HUES64 (cell line): ENCODE results near the gene CBX5. TPM values are rescaled to one million over a fixed set of nuclear protein-coding genes. Genes with fewer than 3 reads are reported as not detected.
"Not testable (repeated sequence)": the region's sequence is repeated elsewhere in the genome, so short reads cannot be mapped to it uniquely, and the experiment has no call there.

Experiments
- H3K27ac ChIP-seq: 2 replicates; pipeline ENCODE4 v1.7.0; 2013; ENCODE audit warnings: low read depth, low read length, inconsistent platforms
- H3K27me3 ChIP-seq: 2 replicates; pipeline ENCODE4 v1.6.1; 2013; ENCODE audit warnings: mild to moderate bottlenecking, low read length; ENCODE audit not compliant: insufficient read depth
- H3K36me3 ChIP-seq: 2 replicates; pipeline ENCODE4 v1.6.1; 2013; ENCODE audit warnings: mild to moderate bottlenecking, low read length; ENCODE audit not compliant: insufficient read depth
- H3K4me1 ChIP-seq: 2 replicates; pipeline ENCODE4 v1.6.1; 2013; ENCODE audit warnings: mild to moderate bottlenecking, low read length, moderate library complexity; ENCODE audit not compliant: insufficient read depth
- H3K4me3 ChIP-seq: 2 replicates; pipeline ENCODE4 v1.5.1; 2013; ENCODE audit warnings: mild to moderate bottlenecking, low read length, moderate library complexity
- H3K9ac ChIP-seq: 2 replicates; pipeline ENCODE4 v1.6.1; 2013; ENCODE audit warnings: mild to moderate bottlenecking, low read depth, low read length
- H3K9me3 ChIP-seq: 2 replicates; pipeline ENCODE4 v1.6.1; 2013; ENCODE audit warnings: low read depth, low read length; ENCODE audit not compliant: insufficient read depth
- WGBS: fragments of 150-250, 120-280 bp; methylation state at CpG from one replicate; pipeline ENCODE4 v1.1.7; 2013; ENCODE audit warnings: missing lambda C conversion rate; 5-methylcytosine and 5-hydroxymethylcytosine counted together
- polyA plus RNA-seq, 2 experiments: library from polyadenylated mRNA; stranded (reverse); fragments of 50-300 nt; gene quantifications; one replicate each; pipeline ENCODE4 v1.2.3, GENCODE V29; 2013

Gene CBX5
- 84.3 TPM for polyA plus RNA-seq (2013, experiment 1 of 2)
- 96.8 TPM for polyA plus RNA-seq (2013, experiment 2 of 2)

DNA sequence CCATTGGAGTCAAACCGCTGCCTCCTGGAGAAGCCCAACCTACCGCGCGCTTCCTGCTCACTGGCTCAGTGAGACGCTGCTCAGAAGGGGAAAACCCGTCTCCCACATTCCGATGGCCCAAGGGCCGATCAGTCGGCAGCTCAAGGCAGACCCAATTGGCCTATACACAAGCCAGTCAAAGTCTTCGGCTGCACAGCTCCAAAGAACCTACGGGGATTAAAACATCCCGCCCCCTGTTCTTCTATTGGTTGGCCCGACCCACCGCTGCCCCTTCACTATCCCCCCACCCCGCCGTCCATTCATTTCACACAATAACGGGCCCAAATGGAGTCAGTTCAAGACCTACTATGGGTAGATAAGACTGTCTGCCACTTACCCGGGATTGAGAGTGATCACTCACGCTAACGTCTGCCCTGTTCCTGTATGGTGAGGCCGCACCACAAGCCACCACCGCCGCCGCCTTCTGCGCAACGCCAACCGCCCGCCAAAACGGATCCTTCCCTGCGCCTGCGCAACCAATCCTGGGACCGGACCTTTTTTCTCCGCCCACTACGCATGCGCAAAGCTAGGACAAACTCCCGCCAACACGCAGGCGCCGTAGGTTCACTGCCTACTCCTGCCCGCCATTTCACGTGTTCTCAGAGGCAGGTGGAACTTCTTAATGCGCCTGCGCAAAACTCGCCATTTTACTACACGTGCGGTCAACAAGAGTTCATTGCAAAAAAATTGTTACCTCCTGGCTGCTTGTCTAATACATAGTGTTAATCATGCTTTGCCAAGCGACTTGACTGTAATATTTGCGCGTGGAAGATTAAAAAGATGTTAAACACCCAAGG, at the start of gene CBX5:
TSS of gene CBX5 (minus strand) at position 491 of the 836 bp plus-strand sequence. CDS start 22,472 bp downstream, outside the sequence.
- Histone ChIP-seq H3K27ac (peak within 1 kb of the TSS; percentile 99), H3K36me3 (peaks cover 58% of the 10 kb centered on the region), H3K4me1 (peaks cover 22% of the 10 kb centered on the region; the same call in 1 of the 2 replicates), H3K27me3 (no peaks in the 10 kb centered on the region), H3K4me3 (peak within 1 kb of the TSS; percentile 93), H3K9me3 (no peaks in the 10 kb centered on the region), H3K9ac (peak within 1 kb of the TSS; percentile 100)
- WGBS, result under 1% methylated on average over 49 of the region's 49 CpGs

DNA sequence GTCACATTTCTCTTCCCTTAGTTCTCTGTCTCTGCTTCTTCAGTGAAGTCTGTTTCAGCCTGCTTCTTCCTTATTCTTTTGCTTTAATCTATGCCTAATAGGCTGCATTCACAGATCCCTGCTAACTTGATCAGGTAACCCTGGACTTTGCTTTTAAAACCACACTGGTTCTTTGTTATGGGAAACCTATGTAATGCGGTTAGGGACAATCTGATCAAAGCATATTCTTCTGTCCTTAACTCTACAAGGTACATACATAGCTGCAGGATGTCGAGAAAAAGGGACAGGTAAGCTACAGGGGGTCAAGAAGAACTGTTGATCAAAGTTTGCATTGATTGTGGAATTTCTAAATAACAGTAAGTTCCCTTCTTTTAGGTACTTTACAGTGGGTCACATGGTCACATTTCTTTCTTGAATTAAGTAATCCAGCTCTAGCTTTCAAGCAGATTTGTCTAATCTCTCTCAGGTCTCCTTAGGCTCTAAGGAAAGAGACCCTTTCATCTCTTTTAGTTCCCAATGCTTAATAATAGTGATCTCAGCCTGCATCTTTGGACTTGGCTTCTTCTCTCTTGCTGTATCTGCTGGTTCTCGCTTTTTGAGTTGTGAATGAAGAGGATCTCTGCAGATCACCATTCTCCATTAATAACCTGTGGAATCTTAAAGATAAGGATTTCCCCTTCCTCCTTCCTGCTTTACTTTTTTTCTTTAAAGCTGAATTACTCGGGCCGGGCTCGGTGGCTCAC, 48.8 kb upstream of the CBX5 start:
- Histone ChIP-seq H3K27me3 (no peaks in the 10 kb centered on the region), H3K4me3 (no peak overlapping the region), H3K9me3 (no peaks in the 10 kb centered on the region), H3K27ac (peak overlapping the region; percentile 9; the same call in 1 of the 2 replicates), H3K36me3 (0 out of 2 replicates have a peak, but pooled peaks cover 2% of the 10 kb centered on the region), H3K4me1 (peaks cover 19% of the 10 kb centered on the region), H3K9ac (no peak overlapping the region)
- WGBS, result 56% methylated on average over 5 of the region's 6 CpGs

DNA sequence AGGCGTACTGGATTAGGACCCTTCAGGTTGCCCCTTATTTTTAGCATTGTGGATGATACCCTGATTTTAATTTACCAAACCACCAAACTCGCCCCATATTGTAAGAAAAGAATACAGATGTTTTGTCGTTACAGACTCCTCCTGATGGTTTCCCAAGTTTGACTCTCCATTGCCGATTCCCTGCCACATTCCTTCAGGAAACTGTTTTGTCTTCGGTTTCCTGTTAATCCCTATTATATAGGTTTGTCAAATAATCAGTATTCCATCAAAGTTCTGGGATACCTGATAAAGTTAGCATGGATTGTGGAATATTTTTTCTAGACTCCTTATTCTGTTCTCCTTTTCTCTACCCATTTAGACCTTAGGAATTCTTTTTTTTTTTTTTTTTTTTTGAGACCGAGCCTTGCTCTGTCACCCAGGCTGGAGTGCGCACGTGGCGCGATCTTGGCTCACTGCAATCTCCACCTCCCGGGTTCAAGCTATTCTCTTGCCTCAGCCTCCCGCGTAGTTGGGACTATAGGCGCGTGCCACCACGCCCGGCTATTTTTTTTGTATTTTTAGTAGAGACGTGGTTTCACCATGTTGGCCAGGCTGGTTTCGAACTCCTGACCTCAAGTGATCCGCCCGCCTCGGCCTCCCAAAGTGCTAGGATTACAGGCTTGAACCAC, 45.7 kb upstream of the CBX5 start:
- Histone ChIP-seq H3K4me1 (peaks cover 19% of the 10 kb centered on the region), H3K4me3 (peak overlapping the region; percentile 96), H3K9ac (peak overlapping the region; percentile 96), H3K27ac (peak overlapping the region; percentile 81)
- not testable (repeated sequence) for H3K9me3 ChIP-seq, H3K27me3 ChIP-seq, H3K36me3 ChIP-seq
- 73% methylated on average over 21 of the region's 22 CpGs for WGBS

DNA sequence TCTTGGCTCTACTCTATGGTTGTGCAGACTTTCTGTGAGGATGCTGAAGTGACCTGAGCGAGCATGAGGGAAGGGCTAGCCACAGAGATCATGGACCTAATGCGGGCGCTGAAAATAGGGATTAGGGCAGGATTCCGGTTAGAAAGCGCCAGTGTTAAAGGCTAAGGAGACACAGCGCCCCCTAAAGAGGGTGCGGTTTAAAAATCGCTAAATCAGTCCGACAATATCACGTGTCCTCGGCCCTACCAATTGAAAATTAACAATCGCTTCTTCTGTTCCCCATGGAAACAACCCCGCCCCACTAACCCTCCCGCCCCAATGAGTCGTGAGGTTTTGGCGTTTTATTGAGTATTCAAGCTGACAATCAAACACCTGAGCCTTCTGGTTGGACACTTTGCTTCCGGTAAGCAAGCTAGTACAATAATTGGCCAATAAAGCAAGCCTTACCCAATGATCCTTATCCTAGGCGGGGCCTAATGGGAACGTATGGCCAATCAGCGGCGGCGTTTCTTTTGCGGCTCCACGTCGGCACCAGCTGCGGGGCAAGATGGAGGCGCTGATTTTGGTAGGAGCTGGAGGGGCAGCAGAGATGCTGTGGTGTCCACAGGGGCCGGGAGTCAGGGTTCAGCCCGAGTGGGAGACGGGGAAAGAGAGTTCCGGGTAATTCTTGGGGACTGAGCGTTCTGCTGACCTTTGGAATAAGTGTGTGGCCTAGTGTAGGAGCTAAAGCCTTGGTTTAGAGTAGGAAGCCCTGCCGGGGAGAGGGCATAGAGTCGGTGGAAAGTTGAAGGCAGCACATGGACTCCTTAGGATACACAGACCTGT, 44.9 kb upstream of the CBX5 start, which contains the start of gene COPZ1:
TSS of gene COPZ1 (plus strand) at position 515 of the 825 bp plus-strand sequence. CDS start at position 548, 33 bp downstream.
- WGBS, result 1% methylated on average over 34 of the region's 34 CpGs
- peaks cover 14% of the 10 kb centered on the region for H3K4me1 ChIP-seq
- no peaks in the 10 kb centered on the region for H3K9me3 ChIP-seq
- no peaks in the 10 kb centered on the region for H3K36me3 ChIP-seq
- H3K4me3 ChIP-seq, result peak within 1 kb of the TSS; percentile 96
- peak within 1 kb of the TSS; percentile 96 for H3K9ac ChIP-seq
- no peaks in the 10 kb centered on the region for H3K27me3 ChIP-seq
- peak within 1 kb of the TSS; percentile 81 for H3K27ac ChIP-seq

DNA sequence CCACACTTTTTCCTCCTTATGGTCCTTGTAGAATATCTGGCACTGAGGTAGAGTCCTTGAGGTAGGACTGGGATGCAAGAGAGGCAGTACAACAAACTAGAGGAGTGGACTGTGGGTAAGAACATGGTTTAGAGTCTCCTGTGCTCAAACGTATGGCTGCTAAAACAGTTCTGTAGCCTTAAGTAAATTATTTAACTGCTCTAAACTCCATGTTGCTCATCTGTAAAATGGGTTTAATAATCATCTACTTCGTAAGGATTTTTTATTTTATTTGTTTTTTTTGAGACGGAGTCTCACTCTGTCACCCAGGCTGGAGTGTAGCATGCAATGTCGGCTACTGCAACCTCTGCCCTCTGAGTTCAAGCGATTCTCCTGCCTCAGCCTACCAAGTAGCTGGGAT, 41.4 kb upstream of the CBX5 start:
- Histone ChIP-seq H3K36me3 (no peaks in the 10 kb centered on the region), H3K9me3 (no peaks in the 10 kb centered on the region), H3K4me3 (no peak overlapping the region), H3K27ac (no peak overlapping the region), H3K9ac (no peak overlapping the region), H3K4me1 (0 out of 2 replicates have a peak, but pooled peaks cover 3% of the 10 kb centered on the region), H3K27me3 (no peaks in the 10 kb centered on the region)
- 93% methylated on average over 5 of the region's 5 CpGs for WGBS

DNA sequence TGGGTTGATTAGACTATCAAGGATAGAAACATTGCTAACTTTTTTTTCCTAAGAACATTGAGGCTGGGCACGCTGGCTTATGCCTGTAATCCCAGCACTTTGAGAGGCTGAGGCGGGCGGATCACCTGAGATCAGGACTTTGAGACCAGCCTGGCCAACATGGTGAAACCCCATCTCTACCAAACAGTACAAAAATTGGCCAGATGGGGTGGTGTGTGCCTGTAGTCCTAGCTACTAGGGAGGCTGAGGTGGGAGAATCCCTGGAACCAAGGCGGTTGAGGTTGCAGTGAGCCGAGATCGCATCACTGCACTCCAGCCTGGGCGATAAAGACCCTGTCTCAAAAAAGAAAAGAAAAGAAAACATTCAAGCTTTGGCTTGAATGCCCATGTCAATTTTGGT, 32.4 kb upstream of the CBX5 start:
- 96% methylated on average over 7 of the region's 7 CpGs for WGBS
- not testable (repeated sequence) for H3K4me3 ChIP-seq, H3K9ac ChIP-seq, H3K9me3 ChIP-seq, H3K36me3 ChIP-seq, H3K4me1 ChIP-seq, H3K27me3 ChIP-seq, H3K27ac ChIP-seq

DNA sequence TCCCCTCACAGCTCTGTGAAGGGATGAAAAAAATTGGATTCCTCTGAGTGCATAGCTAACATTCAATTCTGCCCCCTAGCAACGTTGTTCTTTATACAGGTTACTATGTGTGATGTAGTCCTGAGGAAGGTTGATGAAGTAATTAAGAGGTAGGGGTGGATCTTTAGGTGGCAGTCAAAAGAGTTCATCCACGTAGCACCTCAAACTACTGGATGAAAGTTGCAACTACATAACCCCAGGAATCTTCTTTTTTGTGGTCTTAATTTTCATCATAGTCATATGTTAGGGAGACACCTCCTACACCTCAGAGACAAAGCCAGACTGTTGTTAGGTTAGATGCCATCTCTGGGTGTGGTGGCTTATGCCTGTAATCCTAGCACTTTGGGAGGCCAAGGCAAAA, 31.1 kb upstream of the CBX5 start:
- Histone ChIP-seq H3K9ac (no peak overlapping the region), H3K4me3 (no peak overlapping the region)
- 94% methylated on average over 2 of the region's 2 CpGs for WGBS

DNA sequence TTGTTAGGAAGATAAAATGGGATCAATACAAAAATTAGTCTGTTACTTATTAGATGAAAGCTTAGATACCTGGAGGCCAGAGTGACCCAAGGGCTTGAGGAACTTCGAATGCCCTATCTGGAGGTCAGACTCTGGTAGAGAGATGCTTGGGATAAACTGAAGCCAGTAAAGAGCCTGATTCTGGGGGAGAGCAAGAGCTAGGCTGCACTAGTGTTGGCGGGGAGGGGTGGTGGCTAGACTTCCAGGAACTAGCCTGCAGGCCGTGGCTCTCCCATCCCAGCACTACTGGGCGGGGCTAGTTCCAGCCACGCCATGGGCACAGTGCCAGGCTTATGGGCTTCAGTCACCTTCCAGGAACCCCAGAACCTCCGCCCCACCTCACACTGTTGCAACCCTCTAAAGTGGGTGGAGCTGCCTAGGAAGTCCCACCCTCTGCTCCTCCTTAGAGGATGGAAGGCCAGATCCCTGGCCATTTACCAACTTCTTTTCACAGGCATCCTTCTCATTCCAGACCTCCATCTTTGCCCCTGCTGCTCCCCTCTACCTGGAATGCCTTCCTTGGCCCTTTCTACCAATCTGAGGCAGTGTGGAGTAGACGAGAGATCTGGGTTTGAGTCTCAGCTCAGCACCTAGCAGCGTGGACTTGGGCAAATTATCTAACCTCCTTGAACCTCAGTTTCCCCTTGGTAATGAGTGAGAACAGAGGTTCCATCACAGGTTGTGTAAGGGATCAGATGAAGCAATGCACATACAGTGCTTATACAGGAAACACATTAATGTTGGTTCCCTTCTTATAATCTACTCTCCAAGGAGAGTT, 27.2 kb upstream of the CBX5 start:
- Histone ChIP-seq H3K27me3 (no peaks in the 10 kb centered on the region), H3K27ac (no peak overlapping the region), H3K4me1 (peaks cover 20% of the 10 kb centered on the region), H3K4me3 (no peak overlapping the region), H3K36me3 (no peaks in the 10 kb centered on the region), H3K9ac (no peak overlapping the region), H3K9me3 (no peaks in the 10 kb centered on the region)
- 82% methylated on average over 8 of the region's 8 CpGs for WGBS

More for the DNA sequence above, 31.1 kb upstream of the CBX5 start:
- H3K4me1 ChIP-seq, result no peaks in the 10 kb centered on the region
- H3K9me3 ChIP-seq, result no peaks in the 10 kb centered on the region
- no peaks in the 10 kb centered on the region for H3K36me3 ChIP-seq
- H3K27me3 ChIP-seq, result no peaks in the 10 kb centered on the region
- no peak overlapping the region for H3K27ac ChIP-seq

DNA sequence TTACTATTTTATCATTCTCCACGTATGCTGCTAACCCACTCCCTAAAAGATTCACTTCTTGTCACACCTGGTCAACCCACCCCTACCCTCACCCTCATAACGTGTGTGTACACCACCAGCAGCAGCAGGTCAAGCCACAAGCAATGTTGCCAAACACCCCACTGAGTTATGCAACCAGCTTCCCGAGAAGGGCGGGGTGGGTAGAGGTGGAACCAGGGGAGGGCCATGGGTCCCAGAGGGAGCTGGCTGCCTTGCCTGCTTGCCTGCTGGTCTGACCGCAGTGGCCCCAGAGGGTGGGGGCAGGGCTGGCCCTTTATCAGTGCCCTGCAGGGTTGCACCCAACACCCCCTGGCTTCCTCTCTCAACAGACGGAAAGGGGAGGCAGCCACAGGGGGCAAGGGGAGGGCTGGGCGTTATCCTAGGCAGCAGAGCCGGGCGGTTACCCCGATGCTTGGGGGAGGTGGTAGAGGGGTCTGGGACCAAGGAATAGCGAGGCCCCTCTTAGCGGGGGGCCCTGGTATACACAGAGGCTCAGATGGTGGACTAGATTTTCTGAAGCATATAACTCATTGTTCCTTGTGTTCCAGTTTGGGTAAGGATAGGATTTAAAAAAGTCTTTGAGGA, 24.4 kb upstream of the CBX5 start:
- Histone ChIP-seq H3K4me1 (peaks cover 42% of the 10 kb centered on the region), H3K9me3 (no peaks in the 10 kb centered on the region), H3K36me3 (no peaks in the 10 kb centered on the region), H3K9ac (no peak overlapping the region), H3K27me3 (no peaks in the 10 kb centered on the region; the same call in 1 of the 2 replicates), H3K4me3 (no peak overlapping the region), H3K27ac (no peak overlapping the region)
- WGBS, result 30% methylated on average over 12 of the region's 12 CpGs
